Cardiac fibroblast (primary cell): ENCODE data around the gene MOSMO.
"Not testable (repeated sequence)": the region's sequence is repeated elsewhere in the genome, so short reads cannot be mapped to it uniquely, and the experiment has no call there.

Source experiments
- DNase-seq, 2 donors: peaks; one replicate each; pipeline versions ENCODE4 v3.0.0 to v3.0.0-alpha.2; 2010; ENCODE audit warnings: low read depth in 2 of 2
- H3K4me3 ChIP-seq, 2 donors: replicated peaks in 1 of 2; 1 replicate in 1 of 2; 2 replicates in 1 of 2; pipeline ENCODE4 v1.5.1; 2011; ENCODE audit warnings: low read depth in 2 of 2, low read length in 2 of 2, mild to moderate bottlenecking in 2 of 2, moderate library complexity in 1 of 2
- TF ChIP-seq, protein P1 (sequence below): IDR thresholded peaks from one replicate; pipeline ENCODE4 v1.5.1; 2011; ENCODE audit warnings: low read depth, mild to moderate bottlenecking, low read length, inconsistent platforms

MOSMO gene

DNA sequence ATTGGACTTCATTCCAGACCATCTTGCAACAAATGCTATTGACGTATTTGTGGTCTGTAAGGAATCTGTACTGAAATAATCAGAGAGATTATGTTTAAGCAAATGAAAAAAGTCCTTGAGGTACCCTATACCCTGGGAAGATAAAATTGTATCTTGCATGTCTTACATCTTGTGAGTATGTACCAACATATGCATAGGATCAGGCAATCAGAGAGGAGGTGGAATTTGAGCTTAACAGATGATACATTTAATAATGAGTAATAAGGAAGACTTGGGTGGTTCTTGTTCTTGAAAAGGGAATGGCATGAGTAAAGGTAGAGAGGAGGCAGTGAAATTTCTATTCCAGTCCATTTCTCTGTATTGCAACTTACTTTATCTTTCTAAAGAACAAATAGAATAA is 10.6 kb downstream of the MOSMO start:
- no peak overlapping the region for H3K4me3 ChIP-seq
- TF ChIP-seq, protein P1, sequence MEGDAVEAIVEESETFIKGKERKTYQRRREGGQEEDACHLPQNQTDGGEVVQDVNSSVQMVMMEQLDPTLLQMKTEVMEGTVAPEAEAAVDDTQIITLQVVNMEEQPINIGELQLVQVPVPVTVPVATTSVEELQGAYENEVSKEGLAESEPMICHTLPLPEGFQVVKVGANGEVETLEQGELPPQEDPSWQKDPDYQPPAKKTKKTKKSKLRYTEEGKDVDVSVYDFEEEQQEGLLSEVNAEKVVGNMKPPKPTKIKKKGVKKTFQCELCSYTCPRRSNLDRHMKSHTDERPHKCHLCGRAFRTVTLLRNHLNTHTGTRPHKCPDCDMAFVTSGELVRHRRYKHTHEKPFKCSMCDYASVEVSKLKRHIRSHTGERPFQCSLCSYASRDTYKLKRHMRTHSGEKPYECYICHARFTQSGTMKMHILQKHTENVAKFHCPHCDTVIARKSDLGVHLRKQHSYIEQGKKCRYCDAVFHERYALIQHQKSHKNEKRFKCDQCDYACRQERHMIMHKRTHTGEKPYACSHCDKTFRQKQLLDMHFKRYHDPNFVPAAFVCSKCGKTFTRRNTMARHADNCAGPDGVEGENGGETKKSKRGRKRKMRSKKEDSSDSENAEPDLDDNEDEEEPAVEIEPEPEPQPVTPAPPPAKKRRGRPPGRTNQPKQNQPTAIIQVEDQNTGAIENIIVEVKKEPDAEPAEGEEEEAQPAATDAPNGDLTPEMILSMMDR: no peak
- DNase-seq: peak in 1 of 2 donors; percentile 47

- DNase-seq: no peak
Measured at GRCh38 chr16:22022151-22022550, 14.2 kb downstream of the MOSMO start.

GRCh38 chr16:22023505-22023904 is 15.6 kb downstream of the MOSMO start:
- no peak for DNase-seq
- TF ChIP-seq, protein P1: no peak

More at GRCh38 chr16:22022151-22022550, 14.2 kb downstream of the MOSMO start:
- H3K4me3 ChIP-seq: no peak overlapping the region
- TF ChIP-seq, protein P1: no peak

DNA sequence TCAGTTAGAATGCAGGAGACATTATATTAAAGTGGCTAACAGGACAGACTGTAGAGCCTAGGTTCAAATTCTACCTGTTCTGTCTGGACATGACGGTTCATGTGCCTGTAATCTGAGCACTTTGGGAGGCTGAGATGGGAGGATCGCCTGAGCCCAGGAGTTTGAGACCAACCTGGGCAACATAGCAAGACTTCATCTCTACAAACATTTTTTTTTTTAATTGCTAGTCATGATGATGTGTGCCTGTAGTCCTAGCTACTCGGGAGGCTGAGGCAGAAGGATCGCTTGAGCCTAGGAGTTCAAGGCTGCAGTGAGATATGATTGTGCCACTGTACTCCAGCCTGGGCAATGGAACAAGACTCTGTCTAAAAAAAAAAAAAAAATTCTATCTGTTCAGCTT is 16.9 kb downstream of the MOSMO start:
- not testable (repeated sequence) for H3K4me3 ChIP-seq, DNase-seq

More at GRCh38 chr16:22023505-22023904, 15.6 kb downstream of the MOSMO start:
- no peak overlapping the region for H3K4me3 ChIP-seq

DNA sequence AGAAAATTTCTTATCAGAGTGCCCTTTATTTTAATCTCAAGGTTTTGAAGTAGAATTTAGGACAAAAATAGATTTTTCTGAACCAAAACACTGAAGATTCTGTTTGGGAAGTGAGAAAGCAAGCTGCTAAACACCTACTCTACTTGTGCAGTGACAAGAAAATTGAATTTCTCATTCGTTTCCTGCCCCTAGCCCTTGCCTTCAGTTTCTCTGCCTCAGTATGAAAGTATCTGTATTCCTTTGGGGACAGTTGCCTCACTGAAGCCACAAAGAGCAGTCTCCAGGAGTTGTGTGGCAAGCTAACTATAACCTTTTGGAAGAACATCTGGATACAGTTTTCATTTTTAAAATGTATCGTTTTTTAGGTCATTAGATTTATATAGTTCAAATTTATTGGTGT is 19.7 kb downstream of the MOSMO start:
- no peak overlapping the region for H3K4me3 ChIP-seq
- peak; percentile 18 to 67 for DNase-seq
- TF ChIP-seq, protein P1: no peak

- DNase-seq: peak in 1 of 2 donors; percentile 13
- no peak overlapping the region for H3K4me3 ChIP-seq
- TF ChIP-seq, protein P1: no peak
Measured at GRCh38 chr16:22029632-22030031, 21.7 kb downstream of the MOSMO start.

- TF ChIP-seq, protein P1: no peak
- no peak overlapping the region for H3K4me3 ChIP-seq
- DNase-seq: no peak
Measured at GRCh38 chr16:22030087-22030812, 22.3 kb downstream of the MOSMO start.
